ENCODE data around the gene GORASP1. TPM values are rescaled to one million over a fixed set of nuclear protein-coding genes. Genes with fewer than 3 reads are reported as not detected.

GORASP1 gene
- total and polyA plus RNA-seq, 2 of the 8 experiments (the other 6 are each of a cell fraction or from before 2014, with no cell fraction given) = 33.4 to 33.5 TPM

- ChIA-PET CTCF (ENCODE audit: partially characterized antibody) (interaction anchor here (1.0 to 20.0 kb wide), 5 partner anchors 10 to 170 kb away, joined by 3 to 496 read pairs (median 5); no protein-coding TSS in a partner anchor), POLR2A (ENCODE audit: partially characterized antibody) (interaction anchor here (0.8 kb wide), 1 partner anchor 26 kb away, joined by 3 read pairs; no protein-coding TSS in a partner anchor)
- Histone ChIP-seq H3K18ac (ENCODE audit: extremely low read depth, low read length) (no peak overlapping the region), H3K9me3 (ENCODE audit: insufficient read depth in 2 of 2, low read depth in 1 of 2, low read length in 1 of 2) (no peaks in the 10 kb centered on the region), H3K4me2 (ENCODE audit: insufficient read depth in 1 of 2, low read depth in 2 of 2, low read length in 2 of 2) (no peak overlapping the region), H3K27ac (ENCODE audit: low read depth, low read length) (no peak overlapping the region), H3K23ac (ENCODE audit: insufficient read length) (no peak overlapping the region), H3K9ac (replicated peaks in 1 of 4; ENCODE audit: extremely low read depth in 1 of 4, low read depth in 3 of 4, low read length in 3 of 4) (no peak overlapping the region), H3K14ac (ENCODE audit: insufficient read length) (no peak overlapping the region), H4K20me1 (replicated peaks in 1 of 2; ENCODE audit: control insufficient read depth in 1 of 2, insufficient read depth in 2 of 2, low read length in 2 of 2) (no peaks in the 10 kb centered on the region), H3K79me2 (ENCODE audit: control insufficient read depth in 1 of 2, insufficient read depth in 2 of 2, low read length in 2 of 2) (no peaks in the 10 kb centered on the region), H3K4me3 (ENCODE audit: extremely low read depth in 1 of 4, insufficient read depth in 2 of 4, low read depth in 3 of 4, low read length in 4 of 4) (no peak overlapping the region), H4K5ac (ENCODE audit: insufficient read length, low read depth, low read length) (no peak overlapping the region), H2BK5ac (ENCODE audit: low read depth, low read length) (no peak overlapping the region), H2AFZ (ENCODE audit: low read length) (no peak overlapping the region), H2BK20ac (ENCODE audit: low read length) (no peak overlapping the region), H2BK120ac (replicated peaks; ENCODE audit: low read depth, low read length) (no peak overlapping the region), H2BK12ac (ENCODE audit: low read depth, low read length) (no peak overlapping the region), H3K36me3 (ENCODE audit: control insufficient read depth in 2 of 4, insufficient read depth in 4 of 4, low read length in 3 of 4) (no peaks in the 10 kb centered on the region), H3K79me1 (ENCODE audit: low read depth, low read length) (no peaks in the 10 kb centered on the region), H4K8ac (ENCODE audit: extremely low read depth, insufficient read depth, low read length) (no peak overlapping the region), H4K91ac (replicated peaks; ENCODE audit: insufficient read length, low read length) (no peak overlapping the region), H2AK5ac (ENCODE audit: low read depth, low read length) (no peak overlapping the region), H2BK15ac (ENCODE audit: low read length) (no peak overlapping the region), H3K27me3 (replicated peaks in 1 of 4; ENCODE audit: control insufficient read depth in 3 of 4, extremely low read depth in 1 of 4, insufficient read depth in 3 of 4, low read length in 3 of 4) (no peaks in the 10 kb centered on the region; a peak in 1 of 7 replicates), H3K4me1 (replicated peaks in 1 of 4; ENCODE audit: control insufficient read depth in 3 of 4, insufficient read depth in 4 of 4, low read length in 3 of 4) (no peaks in the 10 kb centered on the region), H3K56ac (replicated peaks; ENCODE audit: insufficient read length, low read depth, low read length) (no peak overlapping the region), H3K23me2 (ENCODE audit: low read depth, low read length) (no peaks in the 10 kb centered on the region; the same call in 1 of the 2 replicates), H3K4ac (replicated peaks; ENCODE audit: insufficient read length, low read depth, low read length) (no peak overlapping the region)
- no peak for TF ChIP-seq BRCA1 (IDR thresholded peaks at IDR 0.05; ENCODE audit: low read depth, low read length)
- no peak for TF ChIP-seq TBP (IDR thresholded peaks at IDR 0.05; ENCODE audit: low read depth, low read length)
- TF ChIP-seq MAFK (IDR thresholded peaks at IDR 0.05; ENCODE audit: low read depth, low read length) = no peak
- FAIRE-seq (no peak), DNase-seq (ENCODE audit: low read depth in 1 of 2, low spot score in 2 of 2) (no peak)
- 93% methylated on average over 2 of the region's 2 CpGs; no CpG with 5 or more reads in 1 of the 2 experiments for WGBS, 2 experiments (ENCODE audit: extremely low coverage in 1 of 2, insufficient coverage in 1 of 2, insufficient read length in 1 of 2, insufficient replicate concordance in 2 of 2, low coverage in 1 of 2, low lambda C conversion rate in 2 of 2, missing lambda C conversion rate in 1 of 2)
These were observed 14.2 kb upstream of the GORASP1 start for GRCh38 chr3:39121621-39122020.

Data from H1 (cell line).